Right lobe of liver (tissue), 6 donors: ENCODE data around the gene STX5. TPM values are rescaled to one million over a fixed set of nuclear protein-coding genes. Genes with fewer than 3 reads are reported as not detected.

Experiments used
- ATAC-seq, 4 donors: fragments of 200-7000 bp; cut with Tn5 transposase; one replicate each; pipeline ENCODE4 v1.9.1; 2020; ENCODE audit warnings: mild to moderate bottlenecking in 4 of 4, moderate library complexity in 4 of 4
- DNase-seq, 3 donors: peaks; one replicate each; pipeline ENCODE4 v3.0.0-alpha.2; 2020
- H3K27ac ChIP-seq, 3 donors: fragments of 200-600 bp; one replicate each; pipeline ENCODE4 v1.8.0; 2022
- H3K27me3 ChIP-seq, 2 donors: fragments of 200-600 bp; one replicate each; pipeline ENCODE4 v1.8.0; 2022
- H3K36me3 ChIP-seq, 4 donors: fragments of 200-600 bp; sonication (generic) in 1 of 4; one replicate each; pipeline versions ENCODE4 v1.5.1 to v1.8.0; 2017 to 2022; ENCODE audit warnings: control low read depth in 1 of 4
- H3K4me1 ChIP-seq, 4 donors: fragments of 200-600 bp; sonication (generic) in 1 of 4; one replicate each; pipeline versions ENCODE4 v1.5.1 to v1.8.0; 2017 to 2022; ENCODE audit warnings: control low read depth in 1 of 4
- H3K4me3 ChIP-seq, 3 donors: fragments of 200-600 bp; one replicate each; pipeline ENCODE4 v1.8.0; 2022
- H3K9me3 ChIP-seq, 4 donors: fragments of 200-600 bp; sonication (generic) in 1 of 4; one replicate each; pipeline versions ENCODE4 v1.5.1 to v1.8.0; 2017 to 2022; ENCODE audit warnings: control low read depth in 1 of 4
- POLR2A ChIP-seq: fragments of 450-650 bp; IDR thresholded peaks from one replicate; pipeline ENCODE4 v1.6.1; 2017; ENCODE audit warnings: antibody characterized with exemption, mild to moderate bottlenecking
- WGBS: methylation state at CpG from one replicate; pipeline ENCODE4 v1.1.6; 2018; ENCODE audit warnings: low coverage, low lambda C conversion rate; ENCODE audit not compliant: insufficient coverage; ENCODE audit errors: missing lambda C conversion rate; 5-methylcytosine and 5-hydroxymethylcytosine counted together
- intact Hi-C, 2 donors: fragments of 100-400 bp; cut with DNase I; formaldehyde crosslinking; loops; one replicate each; pipeline versions ENCODE4 v1.11.2 to v1.14.1; 2022
- microRNA-seq, 2 donors: library from miRNA; unstranded; fragments of <30 nt; microRNA quantifications; one replicate each; pipeline ENCODE4, GENCODE V29; 2019 to 2020
- small RNA-seq, 2 experiments: library from RNA; depleted of rRNA; stranded (forward); fragments of <200 nt; gene quantifications; one replicate each; pipeline ENCODE3, GENCODE V24; 2016
- total RNA-seq, 6 experiments: library from RNA; depleted of rRNA in 2 of 6; stranded (reverse); fragments of >200 nt in 2 of 6; fragmentation: NEBNext Ultra II Directional in 3 of 6; extraction: Animal tissue kit (Norgen Biotek cat#: 25700) in 3 of 6; gene quantifications; one replicate each; pipeline versions ENCODE4 v1.1.0 to v1.2.4, GENCODE V29; 2016 to 2023
- TF ChIP-seq, protein P1 (sequence below), 4 donors: fragments of 200-600 bp in 3 of 4; fragments of 450-650 bp in 1 of 4; IDR thresholded peaks; one replicate each; pipeline versions ENCODE4 v1.5.1 to v1.8.0; 2016 to 2022; ENCODE audit warnings: antibody characterized with exemption in 4 of 4, mild to moderate bottlenecking in 2 of 4
- donor health status: DM: no; HTN: yes; CAD: no.
- donor health status: DM: no; HTN: no; CAD: no.
- donor health status: DM: no; HTN: no; CAD: no.
- donor health status: DM: no; HTN: yes; CAD: no.
- donor health status: DM: no; HTN: yes; CAD: no.

The STX5 gene
- total RNA-seq, 6 experiments from 2014 or later: 22.1 to 27.8 (median 24.6) TPM

DNA sequence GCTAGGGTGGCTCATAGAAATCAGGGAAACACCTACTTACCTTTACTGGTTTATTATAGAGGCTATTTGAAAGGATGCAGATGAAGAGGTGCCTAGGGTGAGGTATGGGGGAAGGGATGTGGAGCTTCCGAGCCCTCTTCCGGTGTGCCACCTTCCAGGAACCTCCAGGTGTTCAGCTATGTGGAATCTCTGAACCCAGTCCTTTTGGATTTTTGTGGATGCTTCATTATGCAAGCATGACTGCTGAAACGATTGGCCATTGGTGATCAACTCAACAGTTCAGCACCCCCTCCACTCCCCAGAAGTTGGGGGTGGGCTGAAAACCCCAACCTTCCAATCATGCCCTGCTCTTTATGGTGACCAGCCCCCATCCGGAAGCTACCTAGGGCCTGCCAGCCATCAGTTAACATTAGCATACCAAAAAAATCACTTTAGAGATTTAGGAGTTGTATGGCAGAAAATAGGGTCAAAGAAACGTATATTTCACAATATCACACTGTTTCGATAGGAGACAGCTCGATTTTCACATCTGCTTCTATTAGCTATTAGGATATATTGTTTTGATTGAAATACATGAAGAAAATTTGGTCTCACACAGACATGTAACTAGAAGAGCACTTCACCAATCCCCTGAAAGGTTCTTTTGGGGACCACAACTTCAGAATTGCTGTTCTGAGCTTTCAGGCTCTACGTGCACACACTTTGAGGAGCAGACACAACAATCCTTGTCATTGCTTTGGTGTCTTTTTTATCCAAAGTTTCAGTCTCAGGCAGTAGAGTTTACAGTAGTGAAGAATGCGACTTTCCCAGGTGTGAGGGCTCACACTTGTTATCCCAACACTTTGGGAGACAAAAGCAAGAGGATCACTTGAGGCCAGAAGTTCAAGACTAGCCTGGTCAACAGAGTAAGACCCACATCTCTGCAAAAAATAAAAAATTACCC is 73.7 kb downstream of the STX5 start:
- Histone ChIP-seq H3K27ac (no peak overlapping the region), H3K36me3 (no peaks in the 10 kb centered on the region), H3K27me3 (no peaks in the 10 kb centered on the region), H3K4me1 (peaks cover 0 to 18% (median 5%) of the 10 kb centered on the region in 4 donors), H3K4me3 (no peak overlapping the region), H3K9me3 (no peaks in the 10 kb centered on the region)
- intact Hi-C loops: no loop called here
- ATAC-seq (no peak), DNase-seq (no peak)
- no peak for TF ChIP-seq POLR2A
- TF ChIP-seq, protein P1, sequence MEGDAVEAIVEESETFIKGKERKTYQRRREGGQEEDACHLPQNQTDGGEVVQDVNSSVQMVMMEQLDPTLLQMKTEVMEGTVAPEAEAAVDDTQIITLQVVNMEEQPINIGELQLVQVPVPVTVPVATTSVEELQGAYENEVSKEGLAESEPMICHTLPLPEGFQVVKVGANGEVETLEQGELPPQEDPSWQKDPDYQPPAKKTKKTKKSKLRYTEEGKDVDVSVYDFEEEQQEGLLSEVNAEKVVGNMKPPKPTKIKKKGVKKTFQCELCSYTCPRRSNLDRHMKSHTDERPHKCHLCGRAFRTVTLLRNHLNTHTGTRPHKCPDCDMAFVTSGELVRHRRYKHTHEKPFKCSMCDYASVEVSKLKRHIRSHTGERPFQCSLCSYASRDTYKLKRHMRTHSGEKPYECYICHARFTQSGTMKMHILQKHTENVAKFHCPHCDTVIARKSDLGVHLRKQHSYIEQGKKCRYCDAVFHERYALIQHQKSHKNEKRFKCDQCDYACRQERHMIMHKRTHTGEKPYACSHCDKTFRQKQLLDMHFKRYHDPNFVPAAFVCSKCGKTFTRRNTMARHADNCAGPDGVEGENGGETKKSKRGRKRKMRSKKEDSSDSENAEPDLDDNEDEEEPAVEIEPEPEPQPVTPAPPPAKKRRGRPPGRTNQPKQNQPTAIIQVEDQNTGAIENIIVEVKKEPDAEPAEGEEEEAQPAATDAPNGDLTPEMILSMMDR (IDR thresholded peaks at IDR 0.05): no peak
- WGBS: 74% methylated on average over 9 of the region's 9 CpGs

Small RNA genes lying within 50 kb of the gene (microRNA-seq; reads per million reads assigned to microRNA genes)
- gene MIR6514: 0.58 to 1.3 reads per million in 2 donors
- gene MIR6748: 0 to 0.29 reads per million in 2 donors

Small RNA genes lying within 50 kb of the gene (small RNA-seq; reads per million reads assigned to genes)
- 0.10 to 0.52 reads per million in 2 experiments for gene MIR6514
- gene RF00099: 0 reads per million in 2 experiments
- 0 reads per million in 2 experiments for gene RNU6-118P
- 0 reads per million in 2 experiments for gene SNORD22
- 0 reads per million in 2 experiments for gene SNORD26
- gene SNORD27: 0 reads per million in 2 experiments
- 0 reads per million in 2 experiments for gene SNORD28
- 4,183 to 6,160 reads per million in 2 experiments for gene SNORD30

Other genes starting within 250 kb of the STX5 start
- gene TUT1, start 240.5 kb downstream of the STX5 start, total RNA-seq: 10 to 100 TPM; 12.3 to 34.2 (median 21.1) TPM
- 10 to 100 TPM; 20.0 to 38.0 (median 31.8) TPM for gene MTA2, start 230.2 kb downstream of the STX5 start, total RNA-seq
- gene EML3, start 219.3 kb downstream of the STX5 start, total RNA-seq: 10 to 100 TPM; 19.1 to 36.4 (median 22.7) TPM
- gene ROM1, start 218.8 kb downstream of the STX5 start, total RNA-seq: 1 to 10 TPM; 1.1 to 2.9 (median 1.2) TPM
- gene B3GAT3, start 210.1 kb downstream of the STX5 start, total RNA-seq: 10 to 100 TPM; 17.1 to 32.8 (median 23.4) TPM
- gene GANAB, start 185.4 kb downstream of the STX5 start, total RNA-seq: 100 to 1,000 TPM; 131 to 237 (median 201) TPM
- 10 to 100 TPM; 12.1 to 20.3 (median 13.0) TPM for gene INTS5, start 178.7 kb downstream of the STX5 start, total RNA-seq
- gene C11orf98, start 166.8 kb downstream of the STX5 start, total RNA-seq: 10 to 100 TPM; 18.6 to 52.0 (median 25.6) TPM
- 1 to 10 TPM in 5 of 6 experiments, under 1 TPM in 1; 0.74 to 4.1 (median 2.6) TPM for gene CSKMT, start 166.7 kb downstream of the STX5 start, total RNA-seq
- 1 to 10 TPM; 4.0 to 6.3 (median 5.3) TPM for gene UQCC3, start 160.4 kb downstream of the STX5 start, total RNA-seq
- 1 to 10 TPM; 2.7 to 6.5 (median 3.7) TPM for gene LBHD1, start 159.8 kb downstream of the STX5 start, total RNA-seq
- gene UBXN1, start 153.0 kb downstream of the STX5 start, total RNA-seq: 10 to 100 TPM; 24.7 to 41.9 (median 28.0) TPM
- gene LRRN4CL, start 142.5 kb downstream of the STX5 start, total RNA-seq: under 1 TPM in 1 of 6 experiments, not detected in 5; 0.12 TPM
- gene BSCL2, start 124.6 kb downstream of the STX5 start, total RNA-seq: 10 to 100 TPM; 18.8 to 41.4 (median 34.3) TPM
- gene GNG3, start 124.4 kb downstream of the STX5 start, total RNA-seq: not detected
- 10 to 100 TPM in 4 of 6 experiments, 1 to 10 TPM in 2; 7.9 to 17.1 (median 13.3) TPM for gene HNRNPUL2, start 104.6 kb downstream of the STX5 start, total RNA-seq
- 10 to 100 TPM in 3 of 6 experiments, 1 to 10 TPM in 3; 8.5 to 13.3 (median 10.6) TPM for gene TTC9C, start 103.6 kb downstream of the STX5 start, total RNA-seq
- gene ZBTB3, start 77.9 kb downstream of the STX5 start, total RNA-seq: 1 to 10 TPM; 3.4 to 7.1 (median 4.7) TPM
- gene POLR2G, start 70.5 kb downstream of the STX5 start, total RNA-seq: 10 to 100 TPM; 23.8 to 37.4 (median 26.6) TPM
- gene TAF6L, start 60.7 kb downstream of the STX5 start, total RNA-seq: 10 to 100 TPM; 11.9 to 19.3 (median 16.0) TPM
- gene TMEM179B, start 44.6 kb downstream of the STX5 start, total RNA-seq: 10 to 100 TPM; 23.9 to 47.6 (median 29.1) TPM
- gene TMEM223, start 40.0 kb downstream of the STX5 start, total RNA-seq: 10 to 100 TPM in 2 of 6 experiments, 1 to 10 TPM in 4; 6.6 to 26.4 (median 8.2) TPM
- gene NXF1, start 26.6 kb downstream of the STX5 start, total RNA-seq: 10 to 100 TPM; 24.7 to 42.9 (median 32.3) TPM
- not detected for gene TEX54, start 790 bp upstream of the STX5 start, total RNA-seq
- gene WDR74, start 7.5 kb upstream of the STX5 start, total RNA-seq: 10 to 100 TPM; 17.6 to 30.6 (median 24.3) TPM
- gene SLC3A2, start 48.8 kb upstream of the STX5 start, total RNA-seq: 100 to 1,000 TPM in 1 of 6 experiments, 10 to 100 TPM in 5; 39.8 to 106 (median 63.0) TPM
- gene CHRM1, start 89.3 kb upstream of the STX5 start, total RNA-seq: not detected
- not detected for gene SLC22A6, start 152.9 kb upstream of the STX5 start, total RNA-seq
- not detected for gene SLC22A8, start 183.8 kb upstream of the STX5 start, total RNA-seq